Breast epithelium (tissue), 4 donors: ENCODE measurements around the gene GYS2. TPM values are rescaled to one million over a fixed set of nuclear protein-coding genes. Genes with fewer than 3 reads are reported as not detected.
"Not testable (repeated sequence)": the region's sequence is repeated elsewhere in the genome, so short reads cannot be mapped to it uniquely, and the experiment has no call there.

Experiments
- DNase-seq, 2 donors: peaks; one replicate each; pipeline ENCODE4 v3.0.0-alpha.2; 2019; ENCODE audit warnings: low spot score in 2 of 2
- H3K27ac ChIP-seq, 2 donors: fragments of 200-600 bp; sonication (generic) in 1 of 2; one replicate each; pipeline ENCODE4 v1.5.1; 2016 to 2019; ENCODE audit warnings: mild to moderate bottlenecking in 1 of 2
- H3K27me3 ChIP-seq, 2 donors: fragments of 200-600 bp; sonication (generic) in 1 of 2; one replicate each; pipeline versions ENCODE4 v1.5.1 to v1.6.0; 2017 to 2019; ENCODE audit warnings: control low read depth in 1 of 2, mild to moderate bottlenecking in 1 of 2
- H3K36me3 ChIP-seq: fragments of 200-600 bp; one replicate; pipeline ENCODE4 v1.5.1; 2019
- H3K4me1 ChIP-seq, 2 donors: fragments of 200-600 bp; sonication (generic); one replicate each; pipeline ENCODE4 v1.5.1; 2016 to 2019; ENCODE audit warnings: control low read depth in 1 of 2
- H3K4me3 ChIP-seq, 3 donors: fragments of 200-600 bp; sonication (generic); 1 replicate in 2 of 3; 2 replicates in 1 of 3; pipeline ENCODE4 v1.5.1; 2016 to 2019; ENCODE audit warnings: mild to moderate bottlenecking in 3 of 3, moderate library complexity in 2 of 3
- H3K9me3 ChIP-seq, 2 donors: fragments of 200-600 bp; sonication (generic) in 1 of 2; one replicate each; pipeline ENCODE4 v1.5.1; 2016 to 2019; ENCODE audit warnings: control low read depth in 1 of 2
- CTCF ChIP-seq, 3 donors: fragments of 450-650 bp; IDR thresholded peaks; one replicate each; pipeline ENCODE4 v1.5.1; 2016 to 2017; ENCODE audit warnings: antibody characterized with exemption in 3 of 3, mild to moderate bottlenecking in 3 of 3, moderate library complexity in 3 of 3
- POLR2A ChIP-seq: fragments of 450-650 bp; IDR thresholded peaks from one replicate; pipeline ENCODE4 v1.6.1; 2016; ENCODE audit warnings: antibody characterized with exemption, mild to moderate bottlenecking, moderate library complexity
- POLR2AphosphoS5 ChIP-seq, 3 donors: sonication (generic); formaldehyde crosslinking; IDR thresholded peaks; one replicate each; pipeline ENCODE4 v1.6.1; 2017; ENCODE audit warnings: antibody characterized with exemption in 3 of 3
- intact Hi-C: fragments of 100-400 bp; cut with DNase I; formaldehyde crosslinking; loops from one replicate; pipeline ENCODE4 v1.15.1; 2023; ENCODE audit warnings: low total_unique reads
- total RNA-seq, 3 donors: library from RNA; depleted of rRNA; stranded (reverse); fragments of >200 nt; gene quantifications; one replicate each; pipeline ENCODE4 v1.1.0, GENCODE V29; 2016

Gene GYS2
- total RNA-seq, 3 donors from 2014 or later, result 0.15 to 11.4 TPM; not detected in 1

- Histone ChIP-seq H3K4me1 (no peaks in the 10 kb centered on the region), H3K27me3 (no peaks in the 10 kb centered on the region), H3K9me3 (no peaks in the 10 kb centered on the region), H3K4me3 (no peak overlapping the region), H3K36me3 (peaks cover 5% of the 10 kb centered on the region), H3K27ac (no peak overlapping the region)
- TF ChIP-seq POLR2A, result no peak
- no peak for TF ChIP-seq POLR2AphosphoS5 (IDR thresholded peaks at IDR 0.05)
- TF ChIP-seq CTCF (IDR thresholded peaks at IDR 0.05), result no peak
- intact Hi-C loops, result no loop called here
- no peak for DNase-seq
These were observed 42.5 kb upstream of the GYS2 start for GRCh38 chr12:21647179-21647578.

DNA sequence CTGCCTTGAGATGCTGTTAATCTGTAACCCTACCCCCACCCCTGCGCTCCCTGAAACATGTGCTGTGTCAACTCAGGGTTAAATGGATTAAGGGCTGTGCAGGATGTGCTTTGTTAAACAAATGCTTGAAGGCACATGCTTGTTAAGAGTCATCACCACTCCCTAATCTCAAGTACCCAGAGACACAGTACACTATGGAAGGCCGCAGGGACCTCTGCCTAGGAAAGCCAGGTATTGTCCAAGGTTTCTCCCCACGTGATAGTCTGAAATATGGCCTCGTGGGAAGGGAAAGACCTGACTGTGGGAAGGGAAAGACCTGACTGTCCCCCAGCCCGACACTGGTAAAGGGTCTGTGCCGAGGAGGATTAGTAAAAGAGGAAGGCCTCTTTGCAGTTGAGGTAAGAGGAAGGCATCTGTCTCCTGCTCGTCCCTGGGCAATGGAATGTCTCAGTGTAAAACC lies 40.4 kb upstream of the GYS2 start:
- H3K4me3 ChIP-seq, H3K4me1 ChIP-seq, DNase-seq, intact Hi-C loops, H3K27me3 ChIP-seq, H3K27ac ChIP-seq, H3K9me3 ChIP-seq: not testable (repeated sequence)
- peaks cover 11% of the 10 kb centered on the region for H3K36me3 ChIP-seq

DNA sequence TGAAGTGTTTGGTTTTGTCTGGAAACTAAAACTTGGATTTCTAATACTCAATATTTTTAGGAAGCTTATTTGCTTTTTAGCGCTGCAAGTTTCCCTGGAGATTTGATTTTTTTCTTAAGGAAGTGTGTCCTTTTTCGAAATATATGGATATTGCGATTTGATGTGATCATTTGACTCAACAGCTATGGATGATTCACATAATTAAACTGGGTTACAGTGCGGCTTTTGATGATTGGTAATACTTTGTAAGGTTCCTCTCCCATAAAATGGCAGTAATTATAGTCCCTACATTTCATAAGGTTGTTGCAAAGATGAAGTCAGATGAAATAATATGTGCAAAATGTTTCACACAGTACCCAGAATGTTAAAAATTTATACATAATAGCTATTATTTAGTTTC lies 39.9 kb upstream of the GYS2 start:
- intact Hi-C loops, result no loop called here
- TF ChIP-seq CTCF (IDR thresholded peaks at IDR 0.05) (no peak), POLR2AphosphoS5 (IDR thresholded peaks at IDR 0.05) (no peak), POLR2A (no peak)

GRCh38 chr12:21643758-21644157 lies 39.1 kb upstream of the GYS2 start:
- H3K27me3 ChIP-seq, result no peaks in the 10 kb centered on the region
- no peaks in the 10 kb centered on the region for H3K9me3 ChIP-seq
- H3K27ac ChIP-seq, result no peak overlapping the region
- TF ChIP-seq POLR2AphosphoS5 (IDR thresholded peaks at IDR 0.05), result no peak
- TF ChIP-seq CTCF (IDR thresholded peaks at IDR 0.05), result no peak
- no peak for TF ChIP-seq POLR2A
- H3K4me3 ChIP-seq, result no peak overlapping the region
- peaks cover 11% of the 10 kb centered on the region for H3K36me3 ChIP-seq
- intact Hi-C loops, result no loop called here
- no peaks in the 10 kb centered on the region for H3K4me1 ChIP-seq
- DNase-seq, result no peak

More for the DNA sequence above, 39.9 kb upstream of the GYS2 start:
- no peaks in the 10 kb centered on the region for H3K27me3 ChIP-seq
- no peaks in the 10 kb centered on the region for H3K4me1 ChIP-seq
- no peak overlapping the region for H3K27ac ChIP-seq
- peaks cover 11% of the 10 kb centered on the region for H3K36me3 ChIP-seq
- no peaks in the 10 kb centered on the region for H3K9me3 ChIP-seq
- DNase-seq, result no peak
- H3K4me3 ChIP-seq, result no peak overlapping the region

DNA sequence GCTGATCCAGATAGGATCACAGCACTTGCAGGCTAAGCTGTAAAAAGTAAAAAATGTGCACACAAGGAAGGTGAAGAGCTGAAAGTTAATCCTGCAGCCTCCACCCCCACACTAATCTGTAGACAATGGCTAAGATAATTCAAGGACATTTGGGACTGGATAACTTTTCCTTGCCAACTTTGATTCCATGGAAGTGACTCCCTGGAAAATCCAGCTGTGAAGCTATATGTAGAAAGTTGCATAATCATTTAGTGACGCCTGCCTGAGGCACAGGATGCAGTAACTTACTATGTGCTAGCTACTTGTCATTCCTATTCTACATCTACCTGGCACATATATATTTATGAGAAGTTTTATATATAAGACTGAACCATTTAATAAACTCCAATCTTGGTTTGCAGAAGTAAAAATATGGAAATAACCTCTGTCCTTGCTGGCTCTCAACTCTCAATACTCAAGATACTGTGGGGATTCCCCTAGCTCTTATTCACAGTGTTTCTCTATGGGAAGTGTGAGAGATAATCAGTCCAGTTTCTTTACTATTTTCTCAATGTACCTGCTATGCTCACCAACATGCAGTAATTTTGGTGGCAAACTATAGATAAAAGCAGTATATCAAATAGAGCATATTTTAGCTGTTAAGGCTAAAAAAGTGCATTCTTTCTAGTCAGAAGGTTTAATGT lies 38.2 kb upstream of the GYS2 start:
- no peak overlapping the region for H3K4me3 ChIP-seq
- no peaks in the 10 kb centered on the region for H3K27me3 ChIP-seq
- TF ChIP-seq CTCF (IDR thresholded peaks at IDR 0.05), result no peak
- DNase-seq, result no peak
- H3K9me3 ChIP-seq, result no peaks in the 10 kb centered on the region
- no peak overlapping the region for H3K27ac ChIP-seq
- H3K4me1 ChIP-seq, result no peaks in the 10 kb centered on the region
- H3K36me3 ChIP-seq, result peaks cover 11% of the 10 kb centered on the region
- intact Hi-C loops, result no loop called here
